Urothelium cell line (cell line): ENCODE data around the gene AKT3.

Experiments used
- DNase-seq: peaks from one replicate; pipeline ENCODE4 v3.0.0; 2011; ENCODE audit warnings: low spot score, mixed read lengths
- FAIRE-seq: peaks from 2 replicates; lab custom pipeline; 2011; peaks lifted over from hg19 to GRCh38; lab: Jason Lieb, UNC

AKT3 gene

GRCh38 chr1:243564814-243565213, 285.2 kb downstream of the AKT3 start:
- FAIRE-seq: no peak
- no peak for DNase-seq

DNA sequence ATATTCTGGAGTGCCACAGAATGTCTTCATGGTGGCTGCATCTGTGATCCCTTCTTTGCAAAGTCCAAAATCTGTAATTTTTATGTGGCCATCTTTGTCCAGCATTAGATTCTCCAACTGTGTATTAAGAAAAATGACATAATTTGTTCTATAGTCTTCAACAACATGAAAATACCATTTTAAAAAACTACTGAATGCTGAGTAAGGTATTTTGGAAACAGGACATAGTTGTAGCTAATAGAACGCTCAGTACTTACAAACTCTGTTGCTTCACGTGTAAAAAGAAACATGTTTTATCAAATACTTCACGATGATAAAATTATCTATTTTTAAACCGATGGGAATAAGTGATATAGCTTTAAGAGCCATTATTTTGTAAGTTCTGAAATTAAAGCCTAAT, 286.3 kb downstream of the AKT3 start:
- DNase-seq: no peak
- no peak for FAIRE-seq

GRCh38 chr1:243562473-243562872, 287.6 kb downstream of the AKT3 start:
- FAIRE-seq: no peak
- DNase-seq: no peak

- FAIRE-seq (no peak), DNase-seq (no peak)
These were observed 288.3 kb downstream of the AKT3 start for GRCh38 chr1:243561588-243562319.

DNA sequence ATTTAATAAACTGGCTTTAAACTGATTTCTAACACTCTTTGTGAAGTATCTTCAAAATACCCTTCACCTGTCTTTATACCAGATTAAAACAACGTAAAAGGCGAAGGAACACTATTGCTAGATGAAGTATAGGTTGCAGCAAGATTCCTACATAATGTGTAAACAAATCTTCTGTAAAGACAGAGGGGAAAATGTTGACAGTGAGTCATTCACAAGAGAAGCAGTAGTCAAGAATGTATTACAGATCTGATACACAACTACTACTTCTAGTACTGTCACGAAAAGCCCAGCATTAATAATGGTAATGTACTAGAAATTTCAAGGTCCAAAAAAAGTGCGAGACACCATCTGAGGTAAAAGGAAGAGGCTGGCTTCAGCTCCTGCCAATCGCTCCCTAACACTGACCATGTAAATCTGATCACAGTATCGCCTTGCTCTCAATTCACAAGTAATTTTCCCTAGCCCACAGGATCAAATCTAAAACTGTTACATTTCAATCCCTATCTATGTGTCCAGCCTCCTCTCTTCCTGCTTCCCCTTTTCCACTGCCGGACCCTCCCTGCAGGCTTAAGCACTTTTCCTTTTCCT, 290.4 kb downstream of the AKT3 start:
- FAIRE-seq: no peak

DNA sequence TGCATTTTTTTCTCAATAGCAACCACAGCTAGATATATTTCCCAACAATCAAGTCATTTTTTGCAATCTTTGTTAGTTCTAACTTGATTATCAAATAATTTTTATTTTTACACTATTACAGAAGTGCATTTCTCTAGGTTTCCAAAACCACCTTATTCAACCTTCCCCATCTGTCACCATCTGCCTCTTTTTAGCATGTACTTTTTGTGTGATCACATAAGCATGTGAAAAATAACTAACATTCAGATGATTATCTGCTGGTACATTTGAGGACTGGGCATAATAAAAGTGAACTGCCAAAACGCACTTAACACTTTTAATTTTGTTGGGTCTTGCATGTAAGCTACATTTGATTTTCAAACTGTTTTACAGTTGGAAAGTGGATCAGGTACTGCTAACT, 291.5 kb downstream of the AKT3 start:
- DNase-seq (no peak), FAIRE-seq (no peak)

More for the DNA sequence above, 290.4 kb downstream of the AKT3 start:
- DNase-seq: no peak

DNA sequence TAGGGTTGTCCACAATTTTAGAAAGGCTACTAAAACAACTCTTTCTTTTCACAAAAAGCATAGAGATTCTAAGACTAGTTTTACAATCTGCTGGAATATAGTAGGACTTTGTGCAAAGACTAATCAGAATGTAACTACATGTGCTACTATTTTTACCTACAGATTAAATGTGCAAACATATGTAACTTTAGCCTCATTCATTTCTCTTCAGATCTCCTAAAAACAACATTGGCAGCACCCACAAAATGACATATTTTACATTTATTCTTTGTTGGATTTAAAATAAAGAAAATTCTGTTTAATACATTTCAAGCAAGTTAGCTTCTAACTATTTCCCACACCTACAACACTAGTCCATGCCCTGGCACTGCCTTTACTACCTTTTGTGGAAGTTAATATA, 292.2 kb downstream of the AKT3 start:
- no peak for DNase-seq

GRCh38 chr1:243554686-243555085, 295.4 kb downstream of the AKT3 start:
- FAIRE-seq (no peak), DNase-seq (no peak)

More for the DNA sequence above, 292.2 kb downstream of the AKT3 start:
- no peak for FAIRE-seq

- FAIRE-seq (no peak), DNase-seq (no peak)
These were observed 297.0 kb downstream of the AKT3 start for GRCh38 chr1:243553090-243553489.

GRCh38 chr1:243550276-243550675, 299.8 kb downstream of the AKT3 start:
- no peak for FAIRE-seq
- no peak for DNase-seq

DNA sequence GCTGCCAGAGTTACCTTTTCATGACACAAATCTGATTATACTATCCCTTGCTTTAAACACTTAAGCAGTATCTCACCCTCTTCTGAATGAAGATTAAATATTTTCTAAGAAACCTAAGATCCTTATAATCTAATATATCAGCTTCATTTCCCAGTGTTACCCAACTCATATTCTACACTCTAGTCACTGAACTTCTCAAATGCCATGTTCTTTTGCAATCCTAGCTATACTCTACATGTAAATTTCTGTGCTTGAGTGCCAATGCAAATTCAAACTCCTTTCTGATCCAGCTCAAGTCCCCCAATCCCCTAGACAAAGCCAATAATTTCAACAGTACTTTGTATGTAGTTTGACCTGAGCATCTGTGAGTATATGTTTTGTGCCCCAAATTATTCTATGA, 300.3 kb downstream of the AKT3 start:
- DNase-seq: no peak
- FAIRE-seq: no peak

- DNase-seq (peak; percentile 20), FAIRE-seq (no peak)
These were observed 300.9 kb downstream of the AKT3 start for GRCh38 chr1:243549108-243549507.

DNA sequence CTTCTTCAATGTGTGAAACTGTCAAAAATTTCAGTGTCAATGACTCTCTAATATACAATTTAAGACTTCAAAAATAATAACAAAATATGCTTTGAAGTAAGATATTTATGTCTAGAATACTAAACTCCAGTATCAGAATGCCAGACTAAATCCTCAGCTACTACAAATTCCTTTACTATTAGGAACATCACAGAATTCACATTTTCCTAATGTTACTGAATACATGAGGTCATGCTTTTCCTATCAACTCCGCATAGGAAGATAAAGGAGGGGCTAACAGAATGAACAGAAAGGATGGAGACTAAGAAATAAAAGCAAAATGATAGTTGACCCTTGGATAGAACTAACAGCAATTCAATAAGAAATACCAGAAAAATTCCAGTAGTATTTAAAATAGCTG, 301.5 kb downstream of the AKT3 start:
- FAIRE-seq: no peak

GRCh38 chr1:243547891-243548290, 302.2 kb downstream of the AKT3 start:
- FAIRE-seq (no peak), DNase-seq (no peak)

More for the DNA sequence above, 301.5 kb downstream of the AKT3 start:
- no peak for DNase-seq

DNA sequence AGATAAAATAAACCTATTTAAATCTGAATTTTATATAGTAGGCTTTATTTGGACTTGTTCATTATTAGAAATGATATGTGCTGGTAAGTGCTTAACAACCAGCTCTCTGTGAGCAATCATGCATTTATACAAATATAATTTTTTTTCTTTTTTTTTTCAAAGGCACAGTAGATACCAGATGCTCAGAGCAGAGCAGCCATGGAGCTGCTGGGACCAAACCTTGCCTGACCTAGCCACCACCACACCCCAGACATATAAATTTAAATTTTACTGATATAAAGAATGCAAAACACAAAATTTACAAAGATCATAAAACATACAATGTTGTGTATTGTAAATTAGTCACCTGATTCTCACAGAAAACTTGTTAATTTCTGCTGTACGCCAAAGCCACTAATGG, 303.6 kb downstream of the AKT3 start:
- DNase-seq: no peak
- FAIRE-seq: no peak

DNA sequence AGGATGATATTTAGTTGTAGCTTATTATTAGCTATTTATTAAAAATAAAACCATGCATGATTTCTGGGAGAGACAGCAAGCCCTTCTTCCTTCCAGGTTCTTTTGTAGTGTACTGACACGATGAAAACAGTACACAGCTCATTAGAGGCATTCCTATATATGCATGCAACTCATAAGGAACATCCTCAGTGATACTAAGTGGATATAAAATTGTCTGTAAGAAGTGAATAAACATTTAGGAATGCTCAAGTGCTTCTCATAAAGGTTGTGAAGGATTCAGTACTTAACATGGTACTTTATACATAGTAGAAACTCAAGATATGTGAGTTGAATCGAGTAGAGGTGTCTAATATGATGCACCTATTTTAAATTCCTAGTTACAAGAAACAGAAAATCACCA, 306.5 kb downstream of the AKT3 start:
- DNase-seq (no peak), FAIRE-seq (no peak)

GRCh38 chr1:243542739-243543415, 307.2 kb downstream of the AKT3 start:
- DNase-seq: no peak
- no peak for FAIRE-seq

- DNase-seq: no peak
- FAIRE-seq: no peak
These were observed 310.4 kb downstream of the AKT3 start for GRCh38 chr1:243539636-243540035.

DNA sequence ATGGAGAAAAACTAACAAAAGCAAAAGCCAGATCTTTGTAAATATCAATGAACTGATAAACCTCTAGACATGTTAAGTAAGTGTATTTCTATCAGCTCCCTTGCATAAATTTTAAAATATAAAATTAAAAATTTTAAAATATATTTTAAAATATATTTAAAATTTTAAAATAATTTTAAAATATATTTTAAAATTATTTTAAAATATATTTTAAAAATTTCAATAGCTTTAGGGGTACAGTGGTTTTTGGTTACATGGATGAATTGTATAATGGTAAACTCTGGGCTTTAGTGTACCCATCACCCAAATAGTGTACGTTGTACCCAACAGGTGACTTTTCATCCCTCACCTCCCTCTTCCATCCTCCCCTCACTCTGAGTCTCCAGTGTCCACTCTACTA, 315.0 kb downstream of the AKT3 start:
- no peak for FAIRE-seq
- no peak for DNase-seq

GRCh38 chr1:243529512-243529911, 320.5 kb downstream of the AKT3 start:
- FAIRE-seq (no peak), DNase-seq (no peak)

- DNase-seq (no peak), FAIRE-seq (no peak)
These were observed 321.5 kb downstream of the AKT3 start for GRCh38 chr1:243528459-243529121.

DNA sequence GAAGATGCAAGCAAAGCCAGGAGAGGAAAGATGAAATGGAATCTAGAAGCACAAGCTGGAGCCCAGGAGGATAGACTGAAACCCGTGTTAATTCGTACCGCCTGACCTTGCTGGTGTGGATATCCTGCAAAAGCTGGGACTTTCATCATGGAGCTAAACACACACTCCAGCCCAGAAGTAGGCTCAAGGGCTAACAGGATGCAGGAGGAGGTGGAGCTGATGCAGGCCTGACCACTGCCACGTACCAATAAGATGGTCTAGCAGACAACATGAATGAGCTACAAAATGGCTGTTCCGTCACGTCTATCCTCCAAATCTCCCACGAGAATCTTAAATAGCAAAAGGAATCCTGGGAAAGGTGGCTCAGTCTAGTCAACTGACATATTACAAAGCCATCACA, 323.9 kb downstream of the AKT3 start:
- DNase-seq (no peak), FAIRE-seq (no peak)
